NCI-H748 (cell line): Measurements from ENCODE around the gene TEAD3.

Source experiments
- DNase-seq: peaks from one replicate; lab custom pipeline; 2025; ENCODE audit not compliant: unreplicated experiment; lab: John Stamatoyannopoulos, UW

The TEAD3 gene

GRCh38 chr6:35514587-35514986, 17.7 kb upstream of the TEAD3 start:
- no peak for DNase-seq

GRCh38 chr6:35512740-35513139, 15.9 kb upstream of the TEAD3 start, which contains the start of gene TULP1:
Gene TULP1, minus strand, starts transcription at chr6:35512896. Its CDS starts 38 bp downstream, at chr6:35512858.
- DNase-seq = no peak

DNA sequence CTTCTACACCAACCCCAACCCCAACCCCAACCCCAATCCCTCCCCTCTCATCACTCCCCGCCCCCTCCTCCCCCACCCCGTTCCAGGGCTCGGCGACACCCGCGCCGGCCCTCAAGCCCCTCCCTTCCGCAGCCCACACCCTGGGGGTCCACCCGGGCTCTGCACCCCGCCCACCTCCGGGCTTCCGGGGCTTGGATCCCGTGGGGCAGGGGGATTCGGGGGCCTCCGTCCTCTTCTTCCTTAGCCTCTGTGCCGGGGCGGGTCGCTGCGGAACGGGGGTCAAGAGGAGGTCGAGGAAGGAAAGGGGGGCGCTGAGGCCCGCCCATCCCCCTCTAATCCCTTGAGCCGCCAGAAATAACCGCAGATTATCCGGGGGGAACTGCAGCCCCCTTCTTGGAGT, 15.1 kb upstream of the TEAD3 start:
- no peak for DNase-seq

DNA sequence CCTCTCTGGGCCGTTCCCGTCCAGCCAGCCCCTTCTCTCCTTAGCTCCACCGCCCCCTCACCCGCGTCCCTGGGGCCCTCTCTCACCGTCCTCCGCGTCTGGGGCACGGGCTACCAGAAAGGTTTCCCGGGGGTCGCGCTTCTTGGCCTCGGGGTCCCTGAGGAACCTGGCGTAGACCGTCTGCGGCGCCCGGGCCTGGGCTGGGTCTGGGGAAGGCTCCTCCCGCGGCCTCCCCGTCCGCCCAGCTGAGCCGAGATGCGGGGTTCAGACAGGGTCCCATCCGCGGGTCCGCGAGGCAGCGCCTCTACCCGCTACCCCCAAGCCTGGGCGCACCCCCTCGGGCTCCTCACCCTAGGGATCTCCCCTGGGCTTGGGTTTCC, 14.7 kb upstream of the TEAD3 start:
- no peak for DNase-seq

DNA sequence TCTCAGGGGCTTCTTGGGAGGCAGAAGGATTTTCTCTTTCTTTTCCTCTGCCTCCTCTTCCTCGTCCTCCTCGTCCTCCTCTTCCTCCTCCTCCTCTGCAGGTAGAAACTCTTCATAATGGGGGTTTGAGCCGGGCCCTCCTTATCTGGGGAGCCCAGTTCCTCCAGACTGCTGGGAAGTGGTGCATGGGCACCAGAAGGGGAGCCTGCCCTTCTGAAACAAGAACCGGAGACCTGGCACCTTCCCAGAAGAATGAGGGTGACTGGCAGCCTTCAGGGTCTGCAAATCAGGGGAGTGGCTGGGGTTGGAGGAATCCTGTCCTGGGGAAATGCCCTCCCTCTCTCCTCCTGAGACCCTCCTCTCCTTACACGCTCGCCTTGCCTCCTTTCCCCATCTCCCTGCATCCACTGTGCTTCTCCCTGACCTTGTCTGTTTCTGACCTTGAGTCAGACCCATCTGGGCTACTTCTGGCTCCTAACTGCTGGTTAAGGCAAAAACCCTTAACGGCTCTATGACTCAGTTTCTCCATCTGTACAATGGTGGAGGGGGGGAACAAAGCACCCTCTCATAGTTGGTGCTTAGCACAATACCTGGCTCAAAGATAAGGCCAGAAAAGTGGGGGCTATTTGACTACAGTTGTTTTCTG, 14.2 kb upstream of the TEAD3 start:
- no peak for DNase-seq

GRCh38 chr6:35508542-35508941, 11.7 kb upstream of the TEAD3 start:
- DNase-seq = no peak

DNA sequence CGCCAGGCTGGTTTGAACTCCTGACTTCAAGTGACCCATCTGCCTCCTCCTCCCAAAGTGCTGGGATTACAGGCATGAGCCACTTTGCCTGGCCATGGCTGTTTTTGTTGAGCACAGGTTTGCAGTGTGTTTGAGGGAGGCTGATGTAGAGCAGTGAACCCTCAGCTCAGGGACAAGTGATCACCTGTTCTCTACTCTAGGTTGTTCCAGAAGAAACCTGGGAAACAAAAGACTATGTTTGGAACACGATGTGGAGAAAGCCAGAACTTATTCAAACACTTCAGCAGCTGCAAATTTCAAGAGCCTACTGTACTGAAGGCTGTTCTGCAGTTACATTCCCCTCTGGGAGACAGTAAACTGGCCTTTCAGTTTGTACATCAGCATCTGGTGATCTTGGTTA, 11.1 kb upstream of the TEAD3 start:
- no peak for DNase-seq

DNA sequence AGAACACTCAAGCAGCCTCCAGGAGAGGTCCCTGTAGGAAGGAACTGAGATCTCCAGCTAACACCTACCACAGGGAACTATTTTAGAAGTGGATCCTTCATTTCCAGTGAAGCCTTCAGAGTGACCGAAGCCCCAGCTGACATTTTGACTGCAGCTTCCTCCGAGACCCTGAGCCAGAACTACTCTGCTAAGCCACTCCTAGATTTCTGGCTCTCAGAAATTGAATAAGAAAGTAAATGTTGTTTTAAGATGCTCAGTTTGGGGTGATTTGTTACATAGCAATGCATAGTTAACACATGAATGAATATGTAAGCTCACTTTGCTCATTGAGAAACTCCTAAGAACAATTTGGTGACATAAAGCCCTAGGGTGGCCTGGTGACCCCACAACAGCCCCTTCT, 10.3 kb upstream of the TEAD3 start:
- no peak for DNase-seq

- DNase-seq = no peak
Measured at GRCh38 chr6:35506536-35506935, 9.7 kb upstream of the TEAD3 start.

- no peak for DNase-seq
Measured at GRCh38 chr6:35505999-35506412, 9.1 kb upstream of the TEAD3 start.

- DNase-seq = no peak
Measured at GRCh38 chr6:35503534-35503933, 6.7 kb upstream of the TEAD3 start.

DNA sequence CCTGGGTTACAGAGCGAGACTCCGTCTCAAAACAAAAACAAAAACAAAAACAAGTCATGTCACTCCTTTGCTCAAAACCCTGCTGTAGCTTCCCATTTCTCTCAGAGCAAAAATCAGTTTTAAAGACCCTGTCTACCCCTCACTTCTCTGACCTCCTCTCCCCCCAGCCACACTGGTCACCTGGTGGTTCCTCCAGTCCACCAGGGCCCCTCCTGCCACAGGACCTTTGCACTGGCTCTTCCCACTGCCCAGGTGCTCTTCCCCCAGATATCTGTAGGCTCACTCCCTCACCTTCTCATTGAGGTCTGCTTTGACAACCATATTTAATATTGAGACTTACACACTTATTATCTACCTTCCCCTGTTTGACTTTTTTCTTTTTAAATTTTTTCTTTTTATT, 4.9 kb upstream of the TEAD3 start:
- no peak for DNase-seq

DNA sequence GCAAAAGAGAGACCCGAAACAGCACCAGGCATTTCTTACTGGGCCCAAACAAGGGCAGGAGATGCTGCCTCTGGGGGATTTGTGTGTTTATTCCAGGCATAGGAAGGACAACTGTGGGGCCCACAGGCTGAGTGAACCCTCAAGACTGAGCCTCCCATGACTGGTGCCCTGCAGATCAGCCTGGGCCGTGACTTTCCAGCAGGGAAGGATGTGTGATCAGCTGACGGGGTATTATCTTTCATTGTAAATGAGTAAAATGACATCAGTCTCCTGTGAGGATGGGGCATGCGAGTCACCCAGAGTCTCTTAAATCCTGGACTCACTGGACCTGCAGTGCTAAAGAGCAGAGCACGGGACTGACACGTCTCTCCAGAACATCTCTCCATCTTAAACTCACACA, 3.9 kb upstream of the TEAD3 start:
- DNase-seq = no peak

DNA sequence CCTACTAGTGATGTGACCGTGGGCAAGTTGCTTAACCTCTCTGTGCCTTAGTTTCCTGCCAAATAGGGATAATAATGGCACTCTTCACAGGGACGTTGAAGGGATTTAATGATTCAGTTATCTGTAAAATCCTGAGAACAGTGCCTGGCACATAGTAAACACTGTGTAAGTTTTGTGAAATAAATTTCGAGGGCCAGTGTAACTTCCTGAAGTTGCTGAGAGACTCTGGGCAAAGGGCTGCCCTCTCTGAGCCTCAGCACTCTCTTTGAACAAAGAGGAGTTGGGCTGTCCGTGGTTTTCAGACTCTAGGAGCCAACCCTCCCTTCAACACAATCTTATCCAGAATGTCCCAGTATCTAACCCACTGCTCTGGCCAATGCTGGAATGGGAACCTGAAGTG, 2.5 kb upstream of the TEAD3 start:
- no peak for DNase-seq

DNA sequence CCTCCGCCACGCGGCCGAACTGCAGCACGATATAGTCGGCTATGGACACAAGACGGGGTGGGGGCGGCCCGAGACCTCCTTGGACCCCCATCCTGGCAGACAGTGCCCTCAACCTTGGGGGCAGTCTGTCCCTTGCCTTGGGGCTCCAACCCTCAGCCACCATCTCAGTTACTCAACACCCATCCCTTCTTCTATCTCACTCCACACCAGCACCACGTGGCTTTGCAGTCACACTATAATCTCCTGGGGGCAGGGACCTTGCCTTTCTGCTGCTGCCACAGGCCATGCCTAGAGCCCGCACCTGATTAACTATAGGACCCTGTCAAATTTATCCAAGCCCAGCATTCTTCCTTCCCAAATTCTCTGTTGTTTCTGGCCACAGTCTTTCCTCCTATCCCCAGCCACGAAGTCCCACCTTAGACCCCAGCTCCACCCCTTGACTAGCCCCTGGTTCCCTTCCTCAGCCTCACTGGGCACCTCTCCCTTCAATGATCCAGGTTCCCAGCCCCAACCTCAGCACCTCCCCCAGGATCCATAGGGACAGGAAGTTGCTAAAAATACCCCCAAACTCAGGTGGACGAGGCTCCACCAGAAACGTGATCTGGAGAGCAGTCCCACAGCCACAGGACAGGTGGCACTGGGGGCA, 1.7 kb upstream of the TEAD3 start:
- no peak for DNase-seq

DNA sequence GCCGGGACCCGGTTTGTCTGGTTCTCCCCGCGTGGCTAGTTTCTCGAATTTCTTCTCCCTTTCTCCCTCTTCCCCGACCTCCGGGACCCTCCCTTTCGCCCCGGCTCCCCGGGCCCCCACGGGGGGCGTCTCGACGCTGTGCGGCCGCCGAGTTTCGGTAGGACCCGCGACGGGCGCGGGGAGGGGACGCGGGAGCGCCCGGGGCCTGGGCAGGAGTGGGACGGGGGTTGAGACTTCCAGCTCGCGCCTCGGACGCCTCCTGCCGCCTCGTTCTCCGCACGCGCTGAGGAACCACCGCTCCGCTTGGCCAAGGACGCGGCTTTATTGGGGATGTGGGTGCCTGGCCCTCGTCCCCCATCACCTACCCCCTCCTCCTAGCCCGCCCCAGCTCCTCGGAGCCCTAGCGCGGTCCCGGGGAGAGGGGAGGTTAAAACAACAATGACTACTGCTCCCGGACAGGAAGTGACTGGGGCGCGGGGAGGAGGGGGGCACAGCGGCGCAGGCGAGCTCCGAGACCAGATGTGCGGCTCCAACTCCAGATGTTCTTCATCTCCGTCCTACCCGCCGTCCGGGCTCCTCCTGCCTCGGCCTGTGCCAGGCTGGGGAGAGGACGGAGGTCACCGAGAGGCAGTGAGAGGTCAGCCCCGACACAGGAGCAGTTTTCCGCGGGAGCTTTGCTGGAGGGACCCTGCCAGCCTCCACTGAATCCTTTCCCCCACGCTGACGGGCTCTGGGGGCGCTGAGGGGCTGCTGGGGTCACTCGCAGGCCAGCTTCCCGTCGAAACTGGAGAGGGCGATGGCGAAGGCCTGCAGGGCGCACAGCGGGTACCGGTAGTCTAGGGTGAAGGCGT, 917 bp upstream of the TEAD3 start:
- peak; percentile 61 for DNase-seq

GRCh38 chr6:35496036-35496840, 641 bp downstream of the TEAD3 start:
- no peak for DNase-seq

GRCh38 chr6:35495258-35496035, 1.4 kb downstream of the TEAD3 start:
- DNase-seq = no peak

DNA sequence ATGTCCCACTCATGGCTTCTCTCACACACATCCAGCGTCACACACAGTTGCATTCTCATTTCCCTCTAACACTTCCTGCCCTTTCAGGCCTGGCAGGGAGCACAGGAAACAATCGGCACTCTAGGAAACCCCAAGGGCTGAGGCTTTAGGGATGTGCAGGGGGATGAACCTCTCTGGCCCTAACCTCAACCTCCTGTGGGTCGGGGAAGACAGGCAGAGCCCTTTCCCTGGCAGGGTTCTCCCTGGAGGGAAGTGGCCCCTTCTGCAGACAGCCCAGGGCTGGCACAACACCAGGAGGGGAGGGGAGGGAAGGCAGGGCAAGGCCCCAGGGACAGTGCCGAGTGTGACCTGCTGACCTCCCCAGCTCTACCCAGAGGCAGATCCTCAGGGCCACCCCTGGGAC, 2.7 kb downstream of the TEAD3 start:
- no peak for DNase-seq

DNA sequence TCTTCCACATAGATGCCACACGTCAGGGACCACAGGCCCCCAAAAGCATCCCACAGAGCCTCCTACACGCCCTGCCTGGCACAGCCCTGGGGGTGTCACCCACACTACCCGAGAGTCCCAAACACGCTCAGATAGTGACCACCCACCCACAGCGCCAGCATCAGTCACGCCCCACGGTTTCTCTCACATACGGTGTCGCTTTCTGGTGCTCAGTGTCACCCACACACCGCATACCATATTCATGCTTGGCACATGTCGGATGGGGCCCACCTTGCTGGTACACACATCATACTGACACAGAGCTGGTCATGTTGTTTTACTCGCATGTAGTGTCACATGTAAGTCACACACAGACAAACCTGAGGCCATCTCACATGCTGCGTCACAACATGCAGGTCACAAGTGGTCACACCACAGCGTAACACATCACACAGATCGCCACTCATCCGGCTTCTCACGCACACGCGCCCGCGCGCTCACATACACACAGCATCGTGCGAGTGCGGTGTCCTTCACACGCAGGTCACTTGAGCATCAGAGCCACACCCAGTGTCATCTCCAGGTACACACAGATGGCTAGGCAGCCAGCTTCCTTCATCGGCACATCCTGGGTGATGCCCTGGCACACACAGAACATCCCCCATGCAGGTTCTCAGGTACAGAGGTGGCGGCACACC, 3.4 kb downstream of the TEAD3 start:
- DNase-seq = peak; percentile 32
